GM06990 (cell line): ENCODE data around the gene ZNF765.
A peak's percentile ranks its signal among the peaks of the same experiment; 100 is the strongest.

Experiments
- DNase-seq: peaks from one replicate; pipeline ENCODE4 v3.0.0-alpha.2; 2011; ENCODE audit not compliant: insufficient read length; ENCODE audit errors: extremely low read depth
- H3K27me3 ChIP-seq: replicated peaks from 2 replicates; pipeline ENCODE4 v1.6.0; 2011; ENCODE audit warnings: low read length; ENCODE audit not compliant: control insufficient read depth, insufficient read depth
- H3K36me3 ChIP-seq: 2 replicates; pipeline ENCODE4 v1.5.1; 2011; ENCODE audit warnings: low read length; ENCODE audit not compliant: control insufficient read depth, insufficient read depth
- H3K4me3 ChIP-seq: replicated peaks from 2 replicates; pipeline ENCODE4 v1.5.1; 2011; ENCODE audit warnings: low read depth, mild to moderate bottlenecking, control low read depth, low read length
- CTCF ChIP-seq: IDR thresholded peaks from 2 replicates; pipeline ENCODE4 v1.5.1; 2011; ENCODE audit warnings: low read length, control low read depth, mild to moderate bottlenecking, inconsistent platforms; ENCODE audit not compliant: insufficient read depth, poor library complexity, severe bottlenecking

Gene ZNF765

GRCh38 chr19:53365899-53366493 lies 29.0 kb upstream of the ZNF765 start:
- TF ChIP-seq CTCF = no peak
- no peaks in the 10 kb centered on the region for H3K27me3 ChIP-seq
- DNase-seq = no peak
- no peaks in the 10 kb centered on the region for H3K36me3 ChIP-seq
- H3K4me3 ChIP-seq = peak overlapping the region; percentile 71

- no peak for TF ChIP-seq CTCF
- peaks cover 8% of the 10 kb centered on the region for H3K36me3 ChIP-seq
- DNase-seq = no peak
- no peak overlapping the region for H3K4me3 ChIP-seq
- no peaks in the 10 kb centered on the region for H3K27me3 ChIP-seq
These were observed 22.8 kb upstream of the ZNF765 start for GRCh38 chr19:53372196-53372595.

- peaks cover 10% of the 10 kb centered on the region for H3K36me3 ChIP-seq
- no peak for TF ChIP-seq CTCF
- H3K4me3 ChIP-seq = no peak overlapping the region
- no peak for DNase-seq
- H3K27me3 ChIP-seq = no peaks in the 10 kb centered on the region
These were observed 20.7 kb upstream of the ZNF765 start for GRCh38 chr19:53374288-53374687.

GRCh38 chr19:53374743-53375142 lies 20.2 kb upstream of the ZNF765 start:
- Histone ChIP-seq H3K27me3 (no peaks in the 10 kb centered on the region), H3K36me3 (peaks cover 11% of the 10 kb centered on the region), H3K4me3 (no peak overlapping the region)
- no peak for DNase-seq
- no peak for TF ChIP-seq CTCF

GRCh38 chr19:53381376-53381775 lies 13.6 kb upstream of the ZNF765 start:
- DNase-seq = no peak
- Histone ChIP-seq H3K36me3 (peaks cover 6% of the 10 kb centered on the region), H3K4me3 (no peak overlapping the region), H3K27me3 (no peaks in the 10 kb centered on the region)
- TF ChIP-seq CTCF = no peak

- no peak for DNase-seq
- no peak for TF ChIP-seq CTCF
- H3K4me3 ChIP-seq = no peak overlapping the region
- no peaks in the 10 kb centered on the region for H3K36me3 ChIP-seq
- no peaks in the 10 kb centered on the region for H3K27me3 ChIP-seq
These were observed 6.8 kb upstream of the ZNF765 start for GRCh38 chr19:53388168-53388567.
